Keratinocyte (primary cell): ENCODE data around the gene MRPS22. TPM values are rescaled to one million over a fixed set of nuclear protein-coding genes. Genes with fewer than 3 reads are reported as not detected.

Experiments
- DNase-seq: peaks from one replicate; pipeline ENCODE4 v3.0.0-alpha.2; 2011; ENCODE audit warnings: low read depth, missing footprints, low spot score
- FAIRE-seq: peaks from 2 replicates; lab custom pipeline; 2011; peaks lifted over from hg19 to GRCh38; lab: Jason Lieb, UNC
- H2AFZ ChIP-seq: 2 replicates; pipeline ENCODE4 v1.6.0; 2012; ENCODE audit warnings: low read length, control low read depth, inconsistent platforms; ENCODE audit not compliant: control insufficient read depth
- H3K27ac ChIP-seq: 2 replicates; pipeline ENCODE4 v1.5.1; 2011; ENCODE audit warnings: low read length; ENCODE audit not compliant: control insufficient read depth, insufficient read depth
- H3K27me3 ChIP-seq: 3 replicates; pipeline ENCODE4 v1.6.0; 2011; ENCODE audit warnings: low read length; ENCODE audit not compliant: control insufficient read depth, insufficient read depth; ENCODE audit errors: extremely low read depth
- H3K36me3 ChIP-seq, 2 experiments: 2 replicates in 1 of 2; 3 replicates in 1 of 2; pipeline ENCODE4 v1.5.1; 2011; ENCODE audit warnings: low read length in 2 of 2, mild to moderate bottlenecking in 1 of 2; ENCODE audit not compliant: control insufficient read depth in 2 of 2, insufficient read depth in 2 of 2; ENCODE audit errors: extremely low read depth in 1 of 2
- H3K4me1 ChIP-seq: 3 replicates; pipeline ENCODE4 v1.5.1; 2011; ENCODE audit warnings: low read length; ENCODE audit not compliant: control insufficient read depth, insufficient read depth; ENCODE audit errors: extremely low read depth
- H3K4me2 ChIP-seq: 3 replicates; pipeline ENCODE4 v1.6.0; 2011; ENCODE audit warnings: low read depth, low read length; ENCODE audit not compliant: control insufficient read depth, insufficient read depth; ENCODE audit errors: extremely low read depth
- H3K4me3 ChIP-seq, 3 experiments: fragments of 200-600 bp in 1 of 3; sonication (generic) in 1 of 3; 2 replicates in 2 of 3; 3 replicates in 1 of 3; pipeline ENCODE4 v1.5.1; 2011 to 2016; ENCODE audit warnings: low read length in 3 of 3, mild to moderate bottlenecking in 3 of 3, control low read depth in 2 of 3, inconsistent platforms in 1 of 3, low read depth in 1 of 3, mixed read lengths in 1 of 3, mixed run types in 1 of 3, moderate library complexity in 1 of 3; ENCODE audit not compliant: control insufficient read depth in 2 of 3, insufficient read depth in 2 of 3; ENCODE audit errors: extremely low read depth in 1 of 3
- H3K79me2 ChIP-seq: 2 replicates; pipeline ENCODE4 v1.6.0; 2012; ENCODE audit warnings: low read length; ENCODE audit not compliant: control insufficient read depth, insufficient read depth
- H3K9ac ChIP-seq: 3 replicates; pipeline ENCODE4 v1.6.0; 2011; ENCODE audit warnings: low read length; ENCODE audit not compliant: control insufficient read depth, insufficient read depth; ENCODE audit errors: extremely low read depth
- H3K9me1 ChIP-seq: 3 replicates; pipeline ENCODE4 v1.6.0; 2011; ENCODE audit warnings: low read length; ENCODE audit not compliant: control insufficient read depth, insufficient read depth; ENCODE audit errors: extremely low read depth
- H3K9me3 ChIP-seq: 2 replicates; pipeline ENCODE4 v1.5.1; 2012; ENCODE audit warnings: low read depth, low read length; ENCODE audit not compliant: control insufficient read depth
- H4K20me1 ChIP-seq: 3 replicates; pipeline ENCODE4 v1.6.0; 2011; ENCODE audit warnings: low read length; ENCODE audit not compliant: control insufficient read depth, insufficient read depth; ENCODE audit errors: extremely low read depth
- CTCF ChIP-seq, 3 experiments: IDR thresholded peaks in 1 of 3; conservative IDR thresholded peaks in 1 of 3; optimal IDR thresholded peaks in 1 of 3; 2 replicates in 2 of 3; 3 replicates in 1 of 3; pipeline versions ENCODE3 to v1.5.1; 2011; ENCODE audit warnings: low read length in 3 of 3, mild to moderate bottlenecking in 3 of 3, moderate library complexity in 2 of 3, control low read depth in 1 of 3, inconsistent platforms in 1 of 3; ENCODE audit not compliant: insufficient read depth in 2 of 3; ENCODE audit errors: extremely low read depth in 1 of 3
- EZH2 ChIP-seq: IDR thresholded peaks from one replicate; pipeline ENCODE4 v1.6.1; 2012; ENCODE audit warnings: inconsistent platforms, mild to moderate bottlenecking, low read length, moderate library complexity
- dilution Hi-C: fragments of 300-500 bp; cut with MboI; formaldehyde crosslinking; loops from one replicate; pipeline ENCODE4 v1.7.0; 2020; ENCODE audit warnings: low sequenced_read_pairs; ENCODE audit not compliant: extremely low pct_ligation_motif_present
- polyA plus RNA-seq, 5 experiments: library from polyadenylated mRNA; depleted of rRNA in 3 of 5; stranded (reverse) in 3 of 5; stranded (forward) in 1 of 5; unstranded in 1 of 5; fragments of >200 nt; gene quantifications; 1 replicate in 1 of 5; 2 replicates in 3 of 5; 3 replicates in 1 of 5; pipeline versions ENCODE4 v1.2.1 to v1.2.3, GENCODE V29; 2011 to 2012; ENCODE audit warnings: missing spikeins in 2 of 5, low read depth in 1 of 5, low replicate concordance in 1 of 5

The MRPS22 gene
- polyA plus RNA-seq, 1 donor (not counting 4 experiments of a cell fraction or from before 2014, with no cell fraction given) = 91.9 TPM

DNA sequence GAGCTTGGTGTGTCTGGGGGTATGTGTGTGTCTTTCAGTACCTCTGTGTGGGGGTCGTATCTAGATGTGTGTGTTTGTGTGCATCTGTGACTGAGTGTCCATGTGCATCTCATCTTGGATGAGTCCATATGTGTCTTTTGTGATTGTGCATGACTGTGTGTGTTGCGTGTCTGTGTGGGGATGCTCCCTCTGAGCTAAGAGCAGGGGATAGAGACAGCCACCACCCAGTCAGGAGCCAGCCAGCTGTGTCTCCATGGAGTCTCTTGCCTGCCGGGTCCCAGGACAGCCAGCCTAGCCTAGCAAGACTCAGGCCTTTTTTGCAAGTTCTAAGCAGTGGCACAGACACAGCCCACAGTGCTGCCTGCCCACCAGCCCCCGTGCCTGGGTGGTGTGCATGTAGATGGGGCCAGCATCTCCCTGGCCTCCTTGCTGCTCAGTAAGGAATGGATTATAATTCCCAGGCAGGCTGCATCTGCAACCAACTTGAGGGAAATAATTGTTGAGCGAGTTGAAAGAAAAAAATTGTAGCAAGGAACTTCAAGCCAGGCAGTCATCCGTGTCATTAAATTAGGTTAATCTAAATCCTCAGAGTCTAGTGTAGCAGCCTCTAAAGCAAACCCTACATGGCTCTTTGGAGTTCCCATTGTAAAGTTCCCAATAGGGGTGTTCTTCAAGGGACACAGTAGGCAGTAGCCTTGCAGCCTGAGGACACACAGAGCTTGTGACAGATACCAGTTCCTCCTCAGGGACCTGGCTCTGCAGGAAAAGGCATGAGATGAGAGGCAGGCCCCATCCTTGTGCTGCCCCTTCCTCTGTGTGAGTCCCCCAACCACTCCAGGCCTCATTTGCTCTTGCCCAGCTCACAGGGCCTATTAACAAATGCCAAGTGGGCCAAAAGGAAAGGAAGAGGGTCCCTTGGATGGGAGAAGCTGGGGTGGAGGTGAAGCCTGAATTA, 35.9 kb upstream of the MRPS22 start:
- TF ChIP-seq EZH2 (no peak), CTCF (optimal IDR thresholded peaks at IDR 0.05 in 1 of 3, IDR thresholded peaks at IDR 0.05 in 1 of 3, conservative IDR thresholded peaks at IDR 0.05 in 1 of 3; ENCODE audit: extremely low read depth in 1 of 3, insufficient read depth in 2 of 3, low read length in 3 of 3) (no peak)
- Histone ChIP-seq H3K27ac (no peak overlapping the region), H3K4me2 (no peak overlapping the region), H4K20me1 (no peaks in the 10 kb centered on the region), H3K9me3 (no peaks in the 10 kb centered on the region), H2AFZ (no peak overlapping the region), H3K9me1 (no peaks in the 10 kb centered on the region), H3K79me2 (no peaks in the 10 kb centered on the region), H3K4me1 (peaks cover 16% of the 10 kb centered on the region), H3K27me3 (no peaks in the 10 kb centered on the region), H3K9ac (no peak overlapping the region), H3K4me3 (no peak overlapping the region), H3K36me3 (no peaks in the 10 kb centered on the region)
- FAIRE-seq (no peak), DNase-seq (no peak)
- dilution Hi-C loops = loop anchor here (25.0 kb wide), 2 partner anchors 196 to 371 kb away; partner anchors contain the start of genes FOXL2 and FOXL2NB

GRCh38 chr3:139308560-139308959, 35.3 kb upstream of the MRPS22 start:
- Histone ChIP-seq H3K27ac (no peak overlapping the region), H3K36me3 (no peaks in the 10 kb centered on the region), H3K79me2 (no peaks in the 10 kb centered on the region), H2AFZ (no peak overlapping the region), H3K4me2 (no peak overlapping the region), H3K4me1 (peaks cover 18% of the 10 kb centered on the region), H3K9me1 (no peaks in the 10 kb centered on the region), H3K4me3 (no peak overlapping the region), H4K20me1 (no peaks in the 10 kb centered on the region), H3K27me3 (no peaks in the 10 kb centered on the region), H3K9me3 (no peaks in the 10 kb centered on the region), H3K9ac (no peak overlapping the region)
- DNase-seq (no peak), FAIRE-seq (no peak)
- dilution Hi-C loops = loop anchor here (25.0 kb wide), 2 partner anchors 196 to 371 kb away; partner anchors contain the start of genes FOXL2 and FOXL2NB
- TF ChIP-seq EZH2 = no peak
- no peak for TF ChIP-seq CTCF (optimal IDR thresholded peaks at IDR 0.05 in 1 of 3, IDR thresholded peaks at IDR 0.05 in 1 of 3, conservative IDR thresholded peaks at IDR 0.05 in 1 of 3; ENCODE audit: extremely low read depth in 1 of 3, insufficient read depth in 2 of 3, low read length in 3 of 3)
